Coronary artery (tissue), 2 donors: ENCODE measurements around the gene KLHL20.
"Not testable (repeated sequence)": the region's sequence is repeated elsewhere in the genome, so short reads cannot be mapped to it uniquely, and the experiment has no call there.

Source experiments
- DNase-seq: peaks from one replicate; pipeline ENCODE4 v3.0.0-alpha.2; 2017; ENCODE audit warnings: low spot score
- H3K27ac ChIP-seq, 2 donors: fragments of 200-600 bp; sonication (generic); one replicate each; pipeline ENCODE4 v1.5.1; 2016 to 2019
- H3K4me3 ChIP-seq: fragments of 200-600 bp; sonication (generic); 2 replicates; pipeline ENCODE4 v1.5.1; 2016; ENCODE audit warnings: mild to moderate bottlenecking, moderate library complexity
- CTCF ChIP-seq: fragments of 200-600 bp; sonication (generic); IDR thresholded peaks from one replicate; pipeline ENCODE4 v1.5.1; 2019; ENCODE audit warnings: antibody characterized with exemption

Gene KLHL20

GRCh38 chr1:173693238-173693637, 21.5 kb upstream of the KLHL20 start:
- DNase-seq, result no peak
- no peak for TF ChIP-seq CTCF
- Histone ChIP-seq H3K4me3 (no peak overlapping the region), H3K27ac (no peak overlapping the region)

GRCh38 chr1:173701299-173701698, 13.5 kb upstream of the KLHL20 start:
- not testable (repeated sequence) for DNase-seq, H3K4me3 ChIP-seq, H3K27ac ChIP-seq

- TF ChIP-seq CTCF, result no peak
- H3K27ac ChIP-seq, result no peak overlapping the region
- no peak overlapping the region for H3K4me3 ChIP-seq
- DNase-seq, result no peak
Measured at GRCh38 chr1:173702736-173703135, 12.0 kb upstream of the KLHL20 start.

GRCh38 chr1:173705117-173705516, 9.7 kb upstream of the KLHL20 start:
- H3K27ac ChIP-seq, result no peak overlapping the region

GRCh38 chr1:173708787-173709186, 6.0 kb upstream of the KLHL20 start:
- Histone ChIP-seq H3K4me3 (no peak overlapping the region), H3K27ac (no peak overlapping the region)
- no peak for TF ChIP-seq CTCF
- no peak for DNase-seq

More at GRCh38 chr1:173705117-173705516, 9.7 kb upstream of the KLHL20 start:
- H3K4me3 ChIP-seq, result no peak overlapping the region
- TF ChIP-seq CTCF, result no peak
- no peak for DNase-seq

- no peak for DNase-seq
- Histone ChIP-seq H3K4me3 (peak overlapping the region; percentile 94), H3K27ac (peak overlapping the region; percentile 90 to 95)
- TF ChIP-seq CTCF, result no peak
Measured at GRCh38 chr1:173714441-173714758, 381 bp upstream of the KLHL20 start.

GRCh38 chr1:173715538-173715844, 710 bp downstream of the KLHL20 start:
- no peak for TF ChIP-seq CTCF
- no peak for DNase-seq
- Histone ChIP-seq H3K27ac (peak overlapping the region; percentile 90 to 95), H3K4me3 (peak overlapping the region; percentile 94)

- no peak for DNase-seq
- Histone ChIP-seq H3K27ac (no peak overlapping the region), H3K4me3 (no peak overlapping the region)
- no peak for TF ChIP-seq CTCF
Measured at GRCh38 chr1:173717238-173717637, 2.5 kb downstream of the KLHL20 start.

GRCh38 chr1:173731331-173731730, 16.6 kb downstream of the KLHL20 start:
- DNase-seq, H3K27ac ChIP-seq: not testable (repeated sequence)

More at GRCh38 chr1:173731331-173731730, 16.6 kb downstream of the KLHL20 start:
- H3K4me3 ChIP-seq, result not testable (repeated sequence)
